Measurements from ENCODE around the gene ATP2A2.
"Not testable (repeated sequence)": the region's sequence is repeated elsewhere in the genome, so short reads cannot be mapped to it uniquely, and the experiment has no call there.

ATP2A2 gene

GRCh38 chr12:110369992-110370391 lies 88.9 kb downstream of the ATP2A2 start:
- DNase-seq (ENCODE audit: low read depth in 2 of 2): no peak

DNA sequence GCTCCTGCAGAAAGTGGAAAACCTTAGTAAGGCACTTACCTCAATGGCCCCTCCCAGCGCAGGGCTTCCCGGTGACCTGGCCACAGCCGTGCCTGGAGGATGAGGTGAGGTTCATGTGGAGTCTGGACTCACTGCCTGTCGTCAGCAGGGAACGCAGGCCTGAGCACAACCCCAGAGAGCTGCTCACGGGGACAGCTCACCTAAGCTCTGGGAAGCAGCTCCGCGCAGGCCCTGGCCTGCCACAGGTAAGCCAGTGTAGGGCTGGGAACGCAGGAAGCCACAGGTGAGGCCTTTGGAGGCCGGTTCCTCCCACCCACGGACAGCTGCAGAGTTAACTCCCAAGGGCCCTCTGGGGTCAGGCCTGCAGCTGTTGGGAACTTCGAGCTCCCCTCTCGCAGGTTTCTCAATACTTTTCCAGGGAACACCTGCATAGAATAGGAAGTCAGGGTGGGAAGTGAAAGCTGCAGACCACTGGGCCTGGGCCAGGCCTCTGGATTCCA lies 89.7 kb downstream of the ATP2A2 start:
- no peak for DNase-seq (ENCODE audit: low read depth in 2 of 2)

- DNase-seq (ENCODE audit: low read depth in 2 of 2): no peak
Measured at GRCh38 chr12:110371408-110372055, 90.5 kb downstream of the ATP2A2 start.

GRCh38 chr12:110372056-110372425 lies 91.0 kb downstream of the ATP2A2 start:
- DNase-seq (ENCODE audit: low read depth in 2 of 2): no peak

GRCh38 chr12:110373025-110373424 lies 92.0 kb downstream of the ATP2A2 start:
- DNase-seq (ENCODE audit: low read depth in 2 of 2): no peak

DNA sequence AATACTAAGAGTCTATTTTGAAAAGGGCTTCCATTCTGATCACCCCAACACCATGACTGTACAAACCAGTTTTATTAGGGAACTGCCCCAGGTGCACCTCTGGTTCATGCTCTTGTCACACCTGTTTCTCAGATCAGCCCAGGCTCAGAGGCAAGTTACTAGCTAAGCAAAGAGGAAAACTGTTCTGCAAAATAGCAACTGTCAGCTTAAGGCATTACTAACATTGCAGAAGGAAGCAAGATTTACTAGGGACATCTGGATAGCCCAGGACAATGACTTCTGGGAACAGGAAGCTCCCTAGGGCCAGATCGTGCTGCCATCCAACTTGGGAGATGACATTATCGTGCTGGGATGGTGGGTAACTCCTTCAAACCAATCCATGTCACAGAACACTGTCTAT lies 92.4 kb downstream of the ATP2A2 start:
- DNase-seq (ENCODE audit: low read depth in 2 of 2): no peak

DNA sequence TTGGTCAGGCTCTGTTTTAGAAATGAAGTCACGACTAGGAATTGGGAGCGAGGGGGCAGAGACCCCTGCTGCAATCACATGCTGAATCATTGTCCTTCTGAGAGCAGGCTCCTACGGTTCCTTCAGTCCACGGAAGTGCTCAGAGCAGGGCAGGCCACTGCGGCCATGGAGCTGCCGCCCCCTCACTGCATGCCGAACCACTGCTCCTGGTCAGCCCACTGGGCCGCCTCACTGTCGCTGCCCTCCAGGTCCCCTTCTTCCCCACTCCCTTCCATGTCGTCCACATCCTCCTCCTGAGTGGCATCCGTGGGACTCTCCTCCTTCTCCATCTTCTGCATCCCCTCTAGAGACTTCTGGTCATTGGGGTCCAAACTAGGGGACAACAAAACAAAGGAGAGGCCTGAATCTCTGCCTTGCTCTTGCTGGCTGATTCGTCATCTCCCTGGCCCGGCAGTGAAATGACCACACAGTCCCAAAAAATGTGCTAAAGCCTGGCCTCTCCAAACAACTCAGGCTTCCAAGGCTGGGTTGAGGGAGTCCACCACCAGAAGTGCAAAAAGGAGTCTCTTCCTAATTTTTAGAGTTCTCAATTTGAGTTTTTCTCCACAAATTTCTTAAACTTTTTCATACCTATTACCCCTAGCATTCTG lies 93.0 kb downstream of the ATP2A2 start:
- no peak for DNase-seq (ENCODE audit: low read depth in 2 of 2)

DNA sequence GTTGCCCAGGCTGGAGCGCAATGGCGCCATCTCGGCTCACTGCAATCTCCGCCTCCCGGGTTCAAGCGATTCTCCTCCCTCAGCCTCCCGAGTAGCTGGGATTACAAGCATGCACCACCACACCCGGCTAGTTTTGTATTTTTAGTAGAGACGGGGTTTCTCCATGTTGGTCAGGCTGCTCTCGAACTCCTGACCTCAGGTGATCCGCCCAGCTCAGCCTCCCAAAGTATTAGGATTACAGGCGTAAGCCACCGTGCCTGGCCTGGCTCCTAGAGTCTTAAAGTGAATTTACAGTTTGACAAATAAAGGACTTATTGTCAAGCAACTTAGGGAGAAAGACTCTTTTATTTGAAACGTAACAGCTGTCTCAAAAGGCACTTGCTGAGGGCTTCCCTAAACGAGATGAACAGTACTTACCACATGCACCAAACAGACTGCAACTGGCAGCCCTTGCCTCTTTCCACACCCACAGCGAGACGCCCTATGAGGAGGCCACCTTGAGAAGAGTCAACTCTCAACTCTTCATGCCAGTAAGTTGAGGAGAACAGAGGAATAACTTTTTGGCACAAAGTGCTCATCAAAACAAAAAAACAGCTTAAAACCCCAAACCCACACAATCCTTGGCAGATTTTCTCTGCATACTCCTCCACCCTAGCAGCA lies 97.2 kb downstream of the ATP2A2 start:
- not testable (repeated sequence) for DNase-seq (ENCODE audit: low read depth in 2 of 2)

GRCh38 chr12:110379197-110379596 lies 98.2 kb downstream of the ATP2A2 start:
- DNase-seq (ENCODE audit: low read depth in 2 of 2): no peak

GRCh38 chr12:110379631-110380030 lies 98.6 kb downstream of the ATP2A2 start:
- no peak for DNase-seq (ENCODE audit: low read depth in 2 of 2)

DNA sequence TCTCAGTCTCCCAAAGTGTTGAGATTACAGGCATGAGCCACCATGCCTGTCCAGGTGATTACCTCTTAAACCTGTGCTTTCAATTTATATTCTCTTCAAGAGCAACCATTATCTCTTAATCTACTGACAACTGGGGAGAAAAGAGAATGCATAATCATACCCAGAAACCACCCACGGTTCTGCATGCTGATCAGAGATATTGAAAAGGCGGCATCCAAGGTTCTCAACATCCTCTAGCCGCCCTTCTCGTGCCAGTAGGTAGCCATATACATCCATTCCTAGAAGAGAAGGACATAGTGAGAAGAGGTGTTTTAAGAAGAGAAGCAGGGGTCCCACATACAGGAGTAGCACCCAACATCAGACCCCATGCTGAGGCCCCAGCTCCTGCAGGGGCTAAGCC lies 101.6 kb downstream of the ATP2A2 start:
- DNase-seq (ENCODE audit: low read depth in 2 of 2): no peak

Data from fibroblast of skin of left quadriceps (primary cell).